Lower leg skin (tissue), 3 donors: Measurements from ENCODE around the gene DENND5A.

Experiments
- POLR2A ChIP-seq, 2 donors: fragments of 450-650 bp; IDR thresholded peaks; one replicate each; pipeline ENCODE4 v1.6.1; 2016 to 2017; ENCODE audit warnings: antibody characterized with exemption in 2 of 2, mild to moderate bottlenecking in 1 of 2, moderate library complexity in 1 of 2
- TF ChIP-seq, protein P1 (sequence below), 3 donors: fragments of 450-650 bp; IDR thresholded peaks; one replicate each; pipeline ENCODE4 v1.5.1; 2016; ENCODE audit warnings: antibody characterized with exemption in 3 of 3, mild to moderate bottlenecking in 3 of 3, moderate library complexity in 2 of 3

DNA sequence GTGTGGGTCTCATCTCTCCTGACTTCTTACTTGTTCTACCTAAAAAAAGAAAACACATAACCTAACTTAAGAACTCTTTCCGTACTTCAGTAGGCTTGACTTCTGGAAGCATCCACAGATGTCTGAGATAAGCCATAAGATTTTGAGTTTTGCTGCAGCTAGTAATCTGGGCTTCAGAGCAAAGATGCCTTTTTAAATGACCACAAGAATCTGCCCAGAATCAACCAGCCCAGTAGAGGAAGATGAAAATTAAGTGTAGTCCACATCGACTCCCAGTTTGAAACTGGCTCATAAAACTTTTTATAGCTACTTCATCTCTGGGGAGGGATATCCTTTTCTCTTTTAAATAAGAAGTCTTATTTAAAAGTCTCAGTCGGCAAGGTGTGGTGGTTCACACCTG is 10.7 kb downstream of the DENND5A start:
- TF ChIP-seq, protein P1, sequence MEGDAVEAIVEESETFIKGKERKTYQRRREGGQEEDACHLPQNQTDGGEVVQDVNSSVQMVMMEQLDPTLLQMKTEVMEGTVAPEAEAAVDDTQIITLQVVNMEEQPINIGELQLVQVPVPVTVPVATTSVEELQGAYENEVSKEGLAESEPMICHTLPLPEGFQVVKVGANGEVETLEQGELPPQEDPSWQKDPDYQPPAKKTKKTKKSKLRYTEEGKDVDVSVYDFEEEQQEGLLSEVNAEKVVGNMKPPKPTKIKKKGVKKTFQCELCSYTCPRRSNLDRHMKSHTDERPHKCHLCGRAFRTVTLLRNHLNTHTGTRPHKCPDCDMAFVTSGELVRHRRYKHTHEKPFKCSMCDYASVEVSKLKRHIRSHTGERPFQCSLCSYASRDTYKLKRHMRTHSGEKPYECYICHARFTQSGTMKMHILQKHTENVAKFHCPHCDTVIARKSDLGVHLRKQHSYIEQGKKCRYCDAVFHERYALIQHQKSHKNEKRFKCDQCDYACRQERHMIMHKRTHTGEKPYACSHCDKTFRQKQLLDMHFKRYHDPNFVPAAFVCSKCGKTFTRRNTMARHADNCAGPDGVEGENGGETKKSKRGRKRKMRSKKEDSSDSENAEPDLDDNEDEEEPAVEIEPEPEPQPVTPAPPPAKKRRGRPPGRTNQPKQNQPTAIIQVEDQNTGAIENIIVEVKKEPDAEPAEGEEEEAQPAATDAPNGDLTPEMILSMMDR (IDR thresholded peaks at IDR 0.05), result no peak
- TF ChIP-seq POLR2A (IDR thresholded peaks at IDR 0.05), result no peak
